ENCODE results near the gene DNAH2. TPM values are rescaled to one million over a fixed set of nuclear protein-coding genes. Genes with fewer than 3 reads are reported as not detected.
A peak's percentile ranks its signal among the peaks of the same experiment; 100 is the strongest.

Gene DNAH2
- total and polyA plus RNA-seq, 2 of the 8 experiments (the other 6 are each of a cell fraction or from before 2014, with no cell fraction given), result 0.13 to 0.18 TPM

DNA sequence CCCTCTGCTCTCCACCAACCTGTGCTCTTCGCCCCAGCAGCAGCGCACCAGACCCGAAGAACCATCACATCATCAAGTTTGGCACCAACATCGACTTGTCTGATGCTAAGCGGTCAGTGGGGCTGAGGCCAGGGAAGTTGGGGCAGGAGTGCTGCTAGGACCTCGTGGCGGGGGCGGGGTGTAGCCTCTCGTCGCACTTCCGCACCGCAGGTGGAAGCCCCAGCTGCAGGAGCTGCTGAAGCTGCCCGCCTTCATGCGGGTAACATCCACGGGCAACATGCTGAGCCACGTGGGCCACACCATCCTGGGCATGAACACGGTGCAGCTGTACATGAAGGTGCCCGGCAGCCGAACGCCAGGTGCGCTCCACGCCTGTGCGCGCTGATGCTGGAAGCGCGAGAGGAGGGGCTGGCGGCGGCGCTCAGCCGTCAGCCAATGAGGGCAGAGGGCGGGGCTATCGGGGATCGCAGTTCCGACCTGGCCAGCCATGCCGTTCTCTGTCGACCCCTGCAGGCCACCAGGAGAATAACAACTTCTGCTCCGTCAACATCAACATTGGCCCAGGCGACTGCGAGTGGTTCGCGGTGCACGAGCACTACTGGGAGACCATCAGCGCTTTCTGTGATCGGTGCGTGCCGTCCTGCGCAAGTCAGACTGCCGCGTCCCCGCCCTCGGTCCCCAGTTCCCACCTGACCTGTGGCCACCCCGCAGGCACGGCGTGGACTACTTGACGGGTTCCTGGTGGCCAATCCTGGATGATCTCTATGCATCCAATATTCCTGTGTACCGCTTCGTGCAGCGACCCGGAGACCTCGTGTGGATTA is 134.1 kb downstream of the DNAH2 start (continued):
- TF ChIP-seq TCF12 (IDR thresholded peaks at IDR 0.05; ENCODE audit: low read depth, low read length), result no peak
- no peak for TF ChIP-seq GTF2F1 (IDR thresholded peaks at IDR 0.05; ENCODE audit: borderline replicate concordance, low read depth, low read length)
- TF ChIP-seq, protein P1, sequence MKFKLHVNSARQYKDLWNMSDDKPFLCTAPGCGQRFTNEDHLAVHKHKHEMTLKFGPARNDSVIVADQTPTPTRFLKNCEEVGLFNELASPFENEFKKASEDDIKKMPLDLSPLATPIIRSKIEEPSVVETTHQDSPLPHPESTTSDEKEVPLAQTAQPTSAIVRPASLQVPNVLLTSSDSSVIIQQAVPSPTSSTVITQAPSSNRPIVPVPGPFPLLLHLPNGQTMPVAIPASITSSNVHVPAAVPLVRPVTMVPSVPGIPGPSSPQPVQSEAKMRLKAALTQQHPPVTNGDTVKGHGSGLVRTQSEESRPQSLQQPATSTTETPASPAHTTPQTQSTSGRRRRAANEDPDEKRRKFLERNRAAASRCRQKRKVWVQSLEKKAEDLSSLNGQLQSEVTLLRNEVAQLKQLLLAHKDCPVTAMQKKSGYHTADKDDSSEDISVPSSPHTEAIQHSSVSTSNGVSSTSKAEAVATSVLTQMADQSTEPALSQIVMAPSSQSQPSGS (IDR thresholded peaks at IDR 0.05; ENCODE audit: low read length), result no peak
- no peak for TF ChIP-seq MAFK (IDR thresholded peaks at IDR 0.05; ENCODE audit: low read depth, low read length)
- no peak for TF ChIP-seq EP300 (IDR thresholded peaks at IDR 0.05; ENCODE audit: borderline replicate concordance in 1 of 2, low read depth in 2 of 2, low read length in 2 of 2)
- no peak for TF ChIP-seq JUN (IDR thresholded peaks at IDR 0.05; ENCODE audit: low read depth, low read length)
- TF ChIP-seq BCL11A (IDR thresholded peaks at IDR 0.05; ENCODE audit: low read depth in 2 of 2, low read length in 2 of 2), result no peak
- TF ChIP-seq PHF8 (conservative IDR thresholded peaks at IDR 0.05; ENCODE audit: low read depth, low read length), result no peak; the same call in 1 of the 2 replicates
- TF ChIP-seq HDAC2 (IDR thresholded peaks at IDR 0.05; ENCODE audit: borderline replicate concordance in 1 of 2, low read depth in 2 of 2, low read length in 2 of 2), result 0 out of 4 replicates have a peak, but pooled peaks of 1 of the 2 experiments have one; percentile 83
- no peak for TF ChIP-seq SUZ12 (IDR thresholded peaks at IDR 0.05; ENCODE audit: low read length)
- TF ChIP-seq BRCA1 (IDR thresholded peaks at IDR 0.05; ENCODE audit: low read depth, low read length), result no peak
- 0 out of 2 replicates have a peak, but pooled peaks have one; percentile 7 for TF ChIP-seq YY1 (IDR thresholded peaks at IDR 0.05; ENCODE audit: low read depth, low read length)
- TF ChIP-seq, protein P2, sequence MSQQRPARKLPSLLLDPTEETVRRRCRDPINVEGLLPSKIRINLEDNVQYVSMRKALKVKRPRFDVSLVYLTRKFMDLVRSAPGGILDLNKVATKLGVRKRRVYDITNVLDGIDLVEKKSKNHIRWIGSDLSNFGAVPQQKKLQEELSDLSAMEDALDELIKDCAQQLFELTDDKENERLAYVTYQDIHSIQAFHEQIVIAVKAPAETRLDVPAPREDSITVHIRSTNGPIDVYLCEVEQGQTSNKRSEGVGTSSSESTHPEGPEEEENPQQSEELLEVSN (IDR thresholded peaks at IDR 0.05), result peak; percentile 74
- no peak for TF ChIP-seq CTBP2 (IDR thresholded peaks at IDR 0.05; ENCODE audit: borderline replicate concordance, insufficient read depth, insufficient read length, low read length)
- TF ChIP-seq CHD2 (IDR thresholded peaks at IDR 0.05; ENCODE audit: low read length), result peak; percentile 47; the same call in 1 of the 2 replicates
- no peak for TF ChIP-seq KDM1A (IDR thresholded peaks at IDR 0.05; ENCODE audit: borderline replicate concordance, low read length)
- peak; percentile 55 for TF ChIP-seq POLR2AphosphoS5 (IDR thresholded peaks at IDR 0.05; ENCODE audit: low read depth, low read length)
- no peak for TF ChIP-seq TAF7 (optimal IDR thresholded peaks at IDR 0.05; ENCODE audit: borderline replicate concordance, low read depth, low read length)
- no peak for TF ChIP-seq CBX8 (IDR thresholded peaks at IDR 0.05; ENCODE audit: borderline replicate concordance, low read depth, low read length)
- TF ChIP-seq RFX5 (IDR thresholded peaks at IDR 0.05; ENCODE audit: borderline replicate concordance, low read depth, low read length), result no peak
